HG02852 (cell line): ENCODE measurements around the gene MPZL3.

ENCODE experiments used
- ATAC-seq: cut with Tn5 transposase; IDR thresholded peaks from one replicate; pipeline ENCODE4 v1.9.1; 2021; ENCODE audit warnings: mild to moderate bottlenecking, moderate library complexity; ENCODE audit not compliant: unreplicated experiment

The MPZL3 gene

GRCh38 chr11:118264569-118265465 is 12.7 kb upstream of the MPZL3 start:
- no peak for ATAC-seq

GRCh38 chr11:118263695-118264568 is 11.8 kb upstream of the MPZL3 start, which contains the start of gene MPZL2:
Gene MPZL2 (minus strand): TSS chr11:118264297. CDS start chr11:118264153, 144 bp downstream.
- no peak for ATAC-seq

GRCh38 chr11:118263112-118263511 is 10.9 kb upstream of the MPZL3 start:
- no peak for ATAC-seq

- ATAC-seq = no peak
Observed at GRCh38 chr11:118260353-118260752, 8.2 kb upstream of the MPZL3 start.

- ATAC-seq = no peak
Observed at GRCh38 chr11:118259138-118259537, 7.0 kb upstream of the MPZL3 start.

- ATAC-seq = no peak
Observed at GRCh38 chr11:118258410-118258809, 6.2 kb upstream of the MPZL3 start.

- ATAC-seq = no peak
Observed at GRCh38 chr11:118252688-118253087, 523 bp upstream of the MPZL3 start.

- ATAC-seq = no peak
Observed at GRCh38 chr11:118247041-118247440, 5.1 kb downstream of the MPZL3 start.

- ATAC-seq = no peak
Observed at GRCh38 chr11:118245936-118246562, 6.1 kb downstream of the MPZL3 start.

GRCh38 chr11:118243993-118244762 is 8.0 kb downstream of the MPZL3 start:
- no peak for ATAC-seq

GRCh38 chr11:118243161-118243560 is 9.0 kb downstream of the MPZL3 start:
- no peak for ATAC-seq

GRCh38 chr11:118241764-118242098 is 10.4 kb downstream of the MPZL3 start:
- ATAC-seq = no peak

- peak; percentile 73 for ATAC-seq
Observed at GRCh38 chr11:118240999-118241763, 11.0 kb downstream of the MPZL3 start.

GRCh38 chr11:118239509-118240205 is 12.5 kb downstream of the MPZL3 start:
- no peak for ATAC-seq

- no peak for ATAC-seq
Observed at GRCh38 chr11:118238929-118239328, 13.2 kb downstream of the MPZL3 start.

GRCh38 chr11:118238421-118238820 is 13.7 kb downstream of the MPZL3 start:
- no peak for ATAC-seq

- ATAC-seq = no peak
Observed at GRCh38 chr11:118236170-118236569, 16.0 kb downstream of the MPZL3 start.

- ATAC-seq = no peak
Observed at GRCh38 chr11:118234833-118235232, 17.3 kb downstream of the MPZL3 start.

- ATAC-seq = no peak
Observed at GRCh38 chr11:118233850-118234249, 18.3 kb downstream of the MPZL3 start.
